ENCODE data around the gene CTRB2.
"Not testable (repeated sequence)": the region's sequence is repeated elsewhere in the genome, so short reads cannot be mapped to it uniquely, and the experiment has no call there.

The CTRB2 gene

DNA sequence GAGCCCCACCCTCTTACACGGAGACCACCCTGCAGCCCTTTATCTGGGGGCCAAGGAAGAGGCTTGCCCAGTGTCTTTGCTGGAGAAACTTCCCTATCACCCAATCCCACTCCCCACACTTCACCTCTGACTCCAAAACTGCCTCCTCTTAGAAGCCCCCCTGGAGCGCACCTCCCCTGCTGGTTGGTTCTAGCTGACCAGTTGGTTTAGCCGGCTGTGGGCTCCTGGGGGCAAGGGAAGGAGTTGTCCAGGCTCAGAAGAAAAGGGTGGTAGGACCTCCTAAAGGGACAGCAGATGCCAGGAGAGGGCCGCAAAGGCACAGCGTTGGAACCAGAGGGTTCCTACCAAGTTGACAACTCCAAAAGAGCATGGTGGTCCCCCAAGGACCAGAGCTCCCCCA, 42.5 kb upstream of the CTRB2 start:
- Histone ChIP-seq H3K4me1 (ENCODE audit: control insufficient read depth, insufficient read depth, low read length, poor library complexity, severe bottlenecking) (peaks cover 10% of the 10 kb centered on the region), H3K4me3 (ENCODE audit: insufficient read depth, low read depth, low read length, poor library complexity, severe bottlenecking) (no peak overlapping the region)
- DNase-seq = no peak

DNA sequence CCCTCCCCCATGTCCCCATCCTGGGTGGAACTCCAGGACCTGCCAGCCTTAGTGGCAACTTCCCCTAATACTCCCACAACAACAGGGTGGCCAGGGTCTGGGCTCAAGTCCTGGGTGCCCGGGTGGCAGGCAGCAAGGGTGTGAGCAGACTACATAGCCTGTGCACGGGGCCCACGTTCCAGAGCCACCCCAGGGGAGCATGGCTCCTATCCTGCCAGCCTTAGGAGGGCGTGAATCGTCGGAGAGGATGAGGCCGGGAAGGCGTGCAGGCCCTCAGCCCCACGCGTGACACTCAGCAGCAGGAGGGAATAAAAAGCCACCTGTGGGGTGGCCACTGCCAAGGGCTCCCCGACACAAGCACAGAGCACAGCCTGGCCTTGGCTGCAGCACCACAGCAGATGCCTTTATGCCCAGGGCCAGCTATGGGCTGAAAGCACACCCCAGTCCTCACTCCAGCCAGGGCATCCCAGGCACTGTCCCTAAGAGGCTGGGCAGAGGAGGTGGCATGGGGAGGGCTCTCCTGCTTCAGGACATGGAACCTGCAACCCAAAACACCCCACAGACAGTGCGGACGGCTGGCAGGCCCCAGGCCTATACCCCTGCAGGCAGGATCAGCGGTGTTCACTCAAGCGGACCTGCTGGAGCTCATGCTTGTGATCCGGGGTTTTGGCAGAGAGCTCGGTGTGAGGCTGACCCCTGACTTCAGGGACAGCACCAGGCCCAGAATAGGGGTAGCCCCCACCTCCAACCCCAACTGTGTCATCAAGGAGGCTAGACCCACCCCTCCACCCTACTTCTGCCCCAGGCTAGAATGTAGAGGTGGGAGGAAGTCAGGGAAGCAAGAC, 41.8 kb upstream of the CTRB2 start:
- H3K4me3 ChIP-seq (ENCODE audit: insufficient read depth, low read depth, low read length, poor library complexity, severe bottlenecking) = no peak overlapping the region
- peaks cover 34% of the 10 kb centered on the region for H3K27me3 ChIP-seq (replicated peaks; ENCODE audit: control insufficient read depth, insufficient read depth, low read length, poor library complexity, severe bottlenecking)
- no peaks in the 10 kb centered on the region for H3K9me3 ChIP-seq (ENCODE audit: control insufficient read depth, low read length)

More for the DNA sequence above, 42.5 kb upstream of the CTRB2 start:
- H3K27me3 ChIP-seq (replicated peaks; ENCODE audit: control insufficient read depth, insufficient read depth, low read length, poor library complexity, severe bottlenecking) = peaks cover 34% of the 10 kb centered on the region
- H3K36me3 ChIP-seq (ENCODE audit: control insufficient read depth, insufficient read depth, low read length) = no peaks in the 10 kb centered on the region
- H3K9me3 ChIP-seq (ENCODE audit: control insufficient read depth, low read length) = no peaks in the 10 kb centered on the region
- no peak overlapping the region for H3K27ac ChIP-seq (ENCODE audit: insufficient read depth, low read length, poor library complexity, severe bottlenecking)

DNA sequence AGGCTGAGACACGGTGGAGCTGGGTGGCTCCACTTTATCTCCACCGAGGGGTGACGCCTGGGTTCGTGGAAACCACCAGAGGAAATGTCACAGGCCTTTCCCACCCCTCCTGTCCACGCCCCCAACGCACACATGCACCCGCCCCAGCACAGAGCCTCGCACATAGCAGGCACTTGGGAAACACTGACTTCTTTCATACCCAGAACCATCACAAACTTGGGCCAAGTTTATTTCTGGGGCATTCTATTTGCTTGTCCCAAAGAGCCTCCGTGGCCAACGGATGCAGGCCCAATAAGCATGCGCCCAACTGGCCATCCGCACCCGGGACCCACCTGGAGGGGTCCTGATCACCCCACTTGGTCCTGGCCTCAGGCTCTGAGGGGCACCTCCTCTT, 41.2 kb upstream of the CTRB2 start:
- H3K36me3 ChIP-seq (ENCODE audit: control insufficient read depth, insufficient read depth, low read length) = no peaks in the 10 kb centered on the region
- H3K4me1 ChIP-seq (ENCODE audit: control insufficient read depth, insufficient read depth, low read length, poor library complexity, severe bottlenecking) = peaks cover 10% of the 10 kb centered on the region

More for the DNA sequence above, 41.8 kb upstream of the CTRB2 start:
- Histone ChIP-seq H3K27ac (ENCODE audit: insufficient read depth, low read length, poor library complexity, severe bottlenecking) (no peak overlapping the region), H3K36me3 (ENCODE audit: control insufficient read depth, insufficient read depth, low read length) (no peaks in the 10 kb centered on the region), H3K4me1 (ENCODE audit: control insufficient read depth, insufficient read depth, low read length, poor library complexity, severe bottlenecking) (peaks cover 10% of the 10 kb centered on the region)
- no peak for DNase-seq

DNA sequence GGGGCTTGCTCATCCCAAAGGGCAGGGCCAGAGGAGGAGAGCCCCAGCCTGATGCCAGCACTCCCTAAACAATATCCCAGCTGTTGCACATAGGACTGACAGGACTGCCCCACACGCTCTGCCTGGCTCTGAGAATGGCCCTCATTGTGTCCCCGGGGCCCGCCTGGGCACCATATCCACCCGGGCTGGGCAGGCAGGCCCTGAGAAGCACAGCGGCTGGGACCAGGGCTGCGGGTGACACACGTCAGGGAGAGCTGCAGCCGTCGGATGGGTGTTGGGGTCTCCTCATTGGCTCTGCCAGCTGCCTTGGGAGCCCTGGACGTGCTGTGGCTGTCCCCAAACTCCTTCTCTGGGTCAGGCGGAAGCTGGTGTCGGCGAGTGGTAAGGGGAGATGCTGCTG, 40.3 kb upstream of the CTRB2 start:
- Histone ChIP-seq H3K27ac (ENCODE audit: insufficient read depth, low read length, poor library complexity, severe bottlenecking) (no peak overlapping the region), H3K9me3 (ENCODE audit: control insufficient read depth, low read length) (no peaks in the 10 kb centered on the region), H3K36me3 (ENCODE audit: control insufficient read depth, insufficient read depth, low read length) (no peaks in the 10 kb centered on the region), H3K4me3 (ENCODE audit: insufficient read depth, low read depth, low read length, poor library complexity, severe bottlenecking) (no peak overlapping the region), H3K4me1 (ENCODE audit: control insufficient read depth, insufficient read depth, low read length, poor library complexity, severe bottlenecking) (peaks cover 10% of the 10 kb centered on the region), H3K27me3 (replicated peaks; ENCODE audit: control insufficient read depth, insufficient read depth, low read length, poor library complexity, severe bottlenecking) (peaks cover 23% of the 10 kb centered on the region)
- no peak for DNase-seq

More for the DNA sequence above, 41.2 kb upstream of the CTRB2 start:
- Histone ChIP-seq H3K9me3 (ENCODE audit: control insufficient read depth, low read length) (no peaks in the 10 kb centered on the region), H3K4me3 (ENCODE audit: insufficient read depth, low read depth, low read length, poor library complexity, severe bottlenecking) (no peak overlapping the region), H3K27me3 (replicated peaks; ENCODE audit: control insufficient read depth, insufficient read depth, low read length, poor library complexity, severe bottlenecking) (peaks cover 32% of the 10 kb centered on the region), H3K27ac (ENCODE audit: insufficient read depth, low read length, poor library complexity, severe bottlenecking) (no peak overlapping the region)
- DNase-seq = no peak

DNA sequence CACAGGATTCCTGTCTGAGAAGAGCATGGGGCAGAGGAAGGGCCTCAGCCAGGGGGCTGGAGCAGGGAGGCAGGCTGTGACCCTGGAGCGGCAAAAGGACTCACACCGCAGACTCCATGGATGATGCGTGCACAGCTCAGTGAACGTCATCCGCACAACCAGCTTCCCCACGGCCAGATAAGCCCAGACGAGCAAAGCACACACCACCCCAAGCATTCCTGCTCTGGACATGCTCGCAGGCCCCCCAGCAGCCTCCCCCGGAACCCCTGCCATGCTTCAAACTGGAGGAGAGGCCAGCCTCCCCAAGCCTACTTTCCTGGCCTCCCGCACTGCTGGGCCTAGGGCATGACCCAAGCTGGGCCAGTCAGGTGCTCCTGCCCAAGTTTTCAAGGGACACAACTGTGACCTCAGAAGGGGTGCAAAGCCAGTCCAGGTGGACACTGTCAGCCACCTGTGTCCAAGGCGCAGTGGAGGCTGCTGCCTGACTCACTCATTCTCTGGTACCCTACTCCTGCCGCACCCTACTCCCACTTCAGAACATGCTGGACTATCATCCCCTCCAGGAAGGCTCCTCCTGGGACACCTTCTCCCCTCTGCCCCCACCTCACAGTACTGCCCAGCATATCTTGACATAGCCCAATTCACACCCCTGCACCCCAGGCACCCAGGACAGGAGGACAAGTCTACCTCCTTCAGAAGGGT, 39.7 kb upstream of the CTRB2 start:
- Histone ChIP-seq H3K36me3 (ENCODE audit: control insufficient read depth, insufficient read depth, low read length) (no peaks in the 10 kb centered on the region), H3K27me3 (replicated peaks; ENCODE audit: control insufficient read depth, insufficient read depth, low read length, poor library complexity, severe bottlenecking) (peaks cover 18% of the 10 kb centered on the region), H3K4me3 (ENCODE audit: insufficient read depth, low read depth, low read length, poor library complexity, severe bottlenecking) (no peak overlapping the region), H3K4me1 (ENCODE audit: control insufficient read depth, insufficient read depth, low read length, poor library complexity, severe bottlenecking) (peaks cover 5% of the 10 kb centered on the region), H3K9me3 (ENCODE audit: control insufficient read depth, low read length) (no peaks in the 10 kb centered on the region), H3K27ac (ENCODE audit: insufficient read depth, low read length, poor library complexity, severe bottlenecking) (no peak overlapping the region)
- DNase-seq = no peak

DNA sequence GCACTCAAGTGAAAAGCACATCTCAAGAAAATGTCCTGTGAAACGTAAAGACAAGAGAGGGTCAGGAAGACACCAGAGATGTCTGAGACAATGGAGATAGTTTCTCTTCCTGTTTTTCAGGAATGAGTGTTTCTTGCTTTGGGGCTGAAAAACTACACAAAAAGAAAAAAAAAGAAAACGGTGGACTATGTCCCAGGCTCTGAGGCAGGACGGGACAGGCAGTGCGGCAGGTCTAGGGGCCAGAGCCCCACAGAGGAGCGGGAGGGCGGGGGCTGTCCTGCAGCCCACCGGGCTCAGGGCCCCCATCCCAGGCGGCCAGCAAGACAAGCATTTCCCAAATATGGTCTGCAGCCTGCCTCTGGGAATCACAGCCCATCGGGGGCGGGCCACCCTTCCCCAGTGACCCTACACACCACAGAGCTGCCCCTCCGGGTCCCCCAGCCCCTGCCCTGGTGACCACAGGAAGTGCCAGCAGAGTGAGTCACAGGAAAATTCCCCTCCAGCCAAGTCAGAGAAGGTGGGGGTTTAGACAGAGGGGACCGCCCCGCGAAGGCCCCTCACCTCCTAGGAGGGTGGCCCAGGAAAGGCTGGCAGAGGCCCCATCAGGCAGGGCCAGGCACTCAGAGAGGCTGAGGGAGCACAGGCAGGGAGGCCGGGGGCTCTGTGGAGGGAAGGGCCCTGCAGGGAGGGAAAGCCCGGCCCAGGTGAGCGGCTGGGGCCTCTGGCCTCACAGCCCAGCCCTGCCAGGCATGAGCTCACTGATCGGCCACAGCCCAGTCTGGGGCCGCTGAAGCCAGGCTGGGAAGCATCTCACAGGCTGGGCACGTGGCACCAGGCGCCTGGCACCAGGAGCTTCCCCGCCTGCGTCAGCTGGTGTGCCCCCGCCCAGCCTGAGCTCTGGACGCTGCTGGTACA, 38.1 kb upstream of the CTRB2 start:
- Histone ChIP-seq H3K27me3 (replicated peaks; ENCODE audit: control insufficient read depth, insufficient read depth, low read length, poor library complexity, severe bottlenecking) (peaks cover 6% of the 10 kb centered on the region), H3K4me3 (ENCODE audit: insufficient read depth, low read depth, low read length, poor library complexity, severe bottlenecking) (no peak overlapping the region), H3K9me3 (ENCODE audit: control insufficient read depth, low read length) (no peaks in the 10 kb centered on the region), H3K27ac (ENCODE audit: insufficient read depth, low read length, poor library complexity, severe bottlenecking) (no peak overlapping the region), H3K4me1 (ENCODE audit: control insufficient read depth, insufficient read depth, low read length, poor library complexity, severe bottlenecking) (no peaks in the 10 kb centered on the region), H3K36me3 (ENCODE audit: control insufficient read depth, insufficient read depth, low read length) (no peaks in the 10 kb centered on the region)
- DNase-seq = no peak

DNA sequence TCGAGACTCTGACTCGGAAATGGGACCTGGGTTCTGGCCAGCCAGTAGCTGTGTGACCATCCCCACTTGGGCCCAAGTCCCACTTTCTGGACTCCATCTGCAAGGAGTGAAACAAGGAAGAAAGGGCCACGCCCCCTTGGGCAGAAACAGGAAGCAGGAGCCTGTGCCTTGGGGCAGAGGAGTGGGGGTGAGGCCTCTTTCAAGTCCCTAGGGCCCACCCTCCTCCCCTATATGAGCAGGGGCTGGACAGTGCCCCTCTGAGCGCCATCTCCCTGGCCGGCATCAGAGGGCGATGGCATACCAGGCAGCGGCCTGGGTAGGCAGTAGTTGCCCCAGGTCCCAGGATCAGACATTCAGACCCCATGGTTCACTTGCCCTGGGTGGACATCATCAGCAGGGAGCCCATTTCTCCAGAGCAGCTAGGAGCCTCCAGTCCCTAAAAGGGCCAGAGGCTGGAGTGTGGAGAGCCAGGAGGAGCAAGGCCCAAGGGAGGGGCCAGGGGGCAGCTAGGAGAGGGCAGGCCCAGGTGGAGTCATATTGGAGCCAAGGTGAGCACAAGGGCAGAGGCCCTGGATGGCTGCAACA, 37.4 kb upstream of the CTRB2 start:
- no peak overlapping the region for H3K27ac ChIP-seq (ENCODE audit: insufficient read depth, low read length, poor library complexity, severe bottlenecking)
- no peak for DNase-seq
- H3K27me3 ChIP-seq (replicated peaks; ENCODE audit: control insufficient read depth, insufficient read depth, low read length, poor library complexity, severe bottlenecking) = no peaks in the 10 kb centered on the region
- no peaks in the 10 kb centered on the region for H3K36me3 ChIP-seq (ENCODE audit: control insufficient read depth, insufficient read depth, low read length)
- no peaks in the 10 kb centered on the region for H3K4me1 ChIP-seq (ENCODE audit: control insufficient read depth, insufficient read depth, low read length, poor library complexity, severe bottlenecking)
- H3K9me3 ChIP-seq (ENCODE audit: control insufficient read depth, low read length) = no peaks in the 10 kb centered on the region
- no peak overlapping the region for H3K4me3 ChIP-seq (ENCODE audit: insufficient read depth, low read depth, low read length, poor library complexity, severe bottlenecking)

DNA sequence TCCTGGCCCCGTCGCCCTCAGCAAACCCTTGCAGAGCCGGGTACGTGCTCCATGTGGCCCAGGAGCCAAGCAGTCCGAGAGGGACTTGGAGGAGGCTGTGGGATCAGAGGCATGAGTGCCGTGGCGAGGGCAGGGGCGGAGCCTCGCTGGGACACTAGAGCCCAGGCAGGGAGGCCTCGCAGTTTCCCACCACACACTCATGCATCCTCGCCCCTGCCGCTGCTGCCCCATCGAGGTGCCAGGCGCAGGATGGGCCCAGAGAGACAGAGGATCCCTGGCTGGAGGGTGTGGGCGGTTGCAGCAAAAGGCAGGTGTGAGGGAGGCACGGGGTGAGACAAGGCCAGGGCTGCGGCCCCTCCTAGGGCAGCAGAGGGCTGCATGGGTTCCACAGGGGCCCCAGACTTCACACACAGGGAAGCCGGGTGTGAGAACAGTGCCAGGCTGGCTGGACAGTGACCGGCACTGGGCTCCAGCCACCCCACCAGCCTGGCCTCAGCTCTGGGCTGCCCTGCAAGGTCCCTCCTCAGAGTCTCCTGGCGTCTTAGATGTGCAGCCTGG, 36.8 kb upstream of the CTRB2 start:
- no peaks in the 10 kb centered on the region for H3K36me3 ChIP-seq (ENCODE audit: control insufficient read depth, insufficient read depth, low read length)
- no peak overlapping the region for H3K4me3 ChIP-seq (ENCODE audit: insufficient read depth, low read depth, low read length, poor library complexity, severe bottlenecking)
- H3K27ac ChIP-seq (ENCODE audit: insufficient read depth, low read length, poor library complexity, severe bottlenecking) = no peak overlapping the region
- H3K27me3 ChIP-seq (replicated peaks; ENCODE audit: control insufficient read depth, insufficient read depth, low read length, poor library complexity, severe bottlenecking) = no peaks in the 10 kb centered on the region
- DNase-seq = no peak
- H3K9me3 ChIP-seq (ENCODE audit: control insufficient read depth, low read length) = no peaks in the 10 kb centered on the region
- no peaks in the 10 kb centered on the region for H3K4me1 ChIP-seq (ENCODE audit: control insufficient read depth, insufficient read depth, low read length, poor library complexity, severe bottlenecking)

DNA sequence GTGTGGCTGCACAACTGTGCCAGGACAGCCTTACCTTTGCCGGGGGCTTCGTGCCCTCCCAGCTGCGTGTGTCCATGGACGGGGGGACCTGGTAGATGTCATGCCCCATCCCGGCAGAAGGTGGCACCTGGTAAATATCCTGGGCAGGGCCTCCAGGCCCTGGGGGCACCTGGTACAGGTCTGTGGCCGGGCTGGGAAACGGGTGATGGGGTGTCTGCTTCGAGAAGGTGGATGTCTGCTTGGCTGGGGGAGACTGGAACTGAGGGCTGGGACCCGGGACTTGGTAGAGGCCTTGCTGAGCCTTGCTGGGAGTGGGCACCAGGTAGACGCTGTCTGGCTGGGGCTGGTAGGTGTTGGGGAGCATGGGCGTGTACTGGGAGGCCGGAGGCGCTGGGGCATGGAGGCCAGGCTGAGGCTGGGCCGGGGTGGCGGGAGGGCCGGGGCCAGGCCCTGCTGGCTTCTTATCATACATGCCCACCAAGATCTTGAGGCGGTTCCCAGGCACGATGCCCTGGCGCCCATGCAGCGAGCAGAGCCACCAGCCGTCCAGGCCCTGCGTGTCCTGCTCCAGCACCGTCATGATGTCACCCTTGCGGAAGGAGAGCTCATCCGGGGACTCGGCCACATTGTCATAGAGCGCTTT, 35.6 kb upstream of the CTRB2 start:
- H3K27ac ChIP-seq (ENCODE audit: insufficient read depth, low read length, poor library complexity, severe bottlenecking); H3K9me3 ChIP-seq (ENCODE audit: control insufficient read depth, low read length); H3K4me1 ChIP-seq (ENCODE audit: control insufficient read depth, insufficient read depth, low read length, poor library complexity, severe bottlenecking); H3K4me3 ChIP-seq (ENCODE audit: insufficient read depth, low read depth, low read length, poor library complexity, severe bottlenecking); H3K27me3 ChIP-seq (replicated peaks; ENCODE audit: control insufficient read depth, insufficient read depth, low read length, poor library complexity, severe bottlenecking); DNase-seq; H3K36me3 ChIP-seq (ENCODE audit: control insufficient read depth, insufficient read depth, low read length): not testable (repeated sequence)
